ENCODE results near the gene GCK.
"Not testable (repeated sequence)": the region's sequence is repeated elsewhere in the genome, so short reads cannot be mapped to it uniquely, and the experiment has no call there.

Gene GCK

DNA sequence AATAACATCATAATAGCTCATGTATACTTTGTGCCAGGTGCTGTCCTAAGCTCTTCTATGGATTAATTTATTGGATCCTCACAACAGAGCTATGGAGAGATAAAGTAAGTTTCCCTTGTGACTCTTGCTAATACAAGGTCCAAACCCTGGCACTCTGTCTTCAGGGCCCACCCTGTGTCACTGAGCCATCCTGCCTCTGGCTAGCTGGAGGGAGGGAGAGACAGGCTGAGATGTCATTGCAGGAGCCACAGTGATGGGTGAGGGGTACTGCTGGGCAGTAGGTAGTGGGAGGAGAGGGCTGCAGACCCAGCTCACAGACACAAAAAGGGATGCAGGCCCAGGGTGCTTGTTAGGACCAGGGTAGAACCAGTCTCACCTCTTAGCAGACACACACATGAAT, 16.9 kb downstream of the GCK start:
- peaks cover 2% of the 10 kb centered on the region for H3K27me3 ChIP-seq (ENCODE audit: insufficient read depth, low read length)
- H2AK5ac ChIP-seq (ENCODE audit: low read length) = no peak overlapping the region
- H3K36me3 ChIP-seq (ENCODE audit: control insufficient read depth in 1 of 2, insufficient read depth in 2 of 2, low read length in 2 of 2) = no peaks in the 10 kb centered on the region
- no peak overlapping the region for H3K9ac ChIP-seq (ENCODE audit: low read length)
- no peak overlapping the region for H3K23ac ChIP-seq (ENCODE audit: low read length)
- no peak overlapping the region for H2AFZ ChIP-seq (ENCODE audit: insufficient read depth, low read length, poor library complexity)
- no peak overlapping the region for H3K4me2 ChIP-seq (ENCODE audit: low read length)
- no peak overlapping the region for H4K8ac ChIP-seq (ENCODE audit: low read depth, low read length)
- H4K12ac ChIP-seq (ENCODE audit: low read depth, low read length) = no peak overlapping the region
- no peak overlapping the region for H3K14ac ChIP-seq (ENCODE audit: low read length)
- H3K4me1 ChIP-seq (ENCODE audit: control insufficient read depth in 1 of 2, insufficient read depth in 2 of 2, low read length in 2 of 2) = no peaks in the 10 kb centered on the region
- no peaks in the 10 kb centered on the region for H3K79me1 ChIP-seq (ENCODE audit: low read length)
- no peak for DNase-seq
- no peak overlapping the region for H3K27ac ChIP-seq (ENCODE audit: low read depth, low read length)
- H2BK120ac ChIP-seq (ENCODE audit: insufficient read depth, low read length, poor library complexity) = no peak overlapping the region
- H3K18ac ChIP-seq (ENCODE audit: low read length) = no peak overlapping the region
- H2BK12ac ChIP-seq (ENCODE audit: low read length) = no peak overlapping the region
- H2BK5ac ChIP-seq (ENCODE audit: low read depth, low read length, poor library complexity) = no peak overlapping the region
- no peaks in the 10 kb centered on the region for H3K79me2 ChIP-seq (ENCODE audit: control insufficient read depth, insufficient read depth, low read length, poor library complexity)
- H4K91ac ChIP-seq (ENCODE audit: low read depth, low read length) = no peak overlapping the region
- H3K9me3 ChIP-seq (ENCODE audit: insufficient read depth, low read depth, low read length) = peaks cover 5% of the 10 kb centered on the region
- no peak overlapping the region for H3K4me3 ChIP-seq (ENCODE audit: low read depth, low read length)
- H3K4ac ChIP-seq (ENCODE audit: low read depth, low read length) = no peak overlapping the region

DNA sequence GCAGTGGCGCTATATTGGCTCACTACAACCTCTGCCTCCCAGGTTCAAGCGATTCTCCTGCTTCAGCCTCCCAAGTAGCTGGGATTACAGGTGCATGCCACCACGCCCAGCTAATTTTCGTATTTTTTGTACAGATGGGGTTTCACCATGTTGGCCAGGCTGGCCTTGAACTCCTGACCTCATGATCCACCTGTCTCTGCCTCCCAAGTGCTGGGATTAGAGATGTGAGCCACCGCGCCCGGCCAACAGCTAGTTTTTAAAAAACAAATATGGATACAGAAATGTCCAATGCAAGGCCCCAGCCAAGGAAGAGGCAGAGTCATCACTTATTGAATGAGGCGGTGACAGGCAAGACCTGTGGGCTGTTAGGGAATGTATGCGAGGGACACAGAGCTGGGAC, 17.3 kb downstream of the GCK start:
- not testable (repeated sequence) for H3K23ac ChIP-seq (ENCODE audit: low read length)

DNA sequence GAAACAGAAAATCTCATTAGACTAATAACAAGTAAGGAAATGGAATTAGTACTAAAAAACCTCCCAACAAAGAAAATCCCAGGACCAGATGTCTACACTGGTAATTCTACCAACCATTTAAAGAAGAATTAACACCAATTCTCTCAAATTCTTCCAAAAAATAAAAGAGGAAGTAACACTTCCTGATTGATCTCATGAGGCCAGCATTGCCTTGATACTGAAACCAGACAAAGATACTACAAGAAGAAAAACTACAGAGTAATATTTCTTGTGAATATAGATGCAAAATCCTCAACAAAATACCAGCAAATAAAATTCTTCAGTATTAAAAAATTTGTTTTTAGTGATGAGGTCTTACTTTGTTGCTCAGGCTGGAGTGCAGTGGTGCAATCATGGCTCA, 21.3 kb downstream of the GCK start:
- no peak for DNase-seq
- Histone ChIP-seq H3K9ac (ENCODE audit: low read length) (no peak overlapping the region), H2AK5ac (ENCODE audit: low read length) (no peak overlapping the region), H3K9me3 (ENCODE audit: insufficient read depth, low read depth, low read length) (peaks cover 2% of the 10 kb centered on the region), H2BK5ac (ENCODE audit: low read depth, low read length, poor library complexity) (no peak overlapping the region), H2BK120ac (ENCODE audit: insufficient read depth, low read length, poor library complexity) (no peak overlapping the region), H4K8ac (ENCODE audit: low read depth, low read length) (no peak overlapping the region), H2AFZ (ENCODE audit: insufficient read depth, low read length, poor library complexity) (no peak overlapping the region), H3K79me2 (ENCODE audit: control insufficient read depth, insufficient read depth, low read length, poor library complexity) (no peaks in the 10 kb centered on the region), H3K14ac (ENCODE audit: low read length) (no peak overlapping the region), H3K27ac (ENCODE audit: low read depth, low read length) (no peak overlapping the region), H3K36me3 (ENCODE audit: control insufficient read depth in 1 of 2, insufficient read depth in 2 of 2, low read length in 2 of 2) (no peaks in the 10 kb centered on the region), H3K23ac (ENCODE audit: low read length) (no peak overlapping the region), H3K4ac (ENCODE audit: low read depth, low read length) (no peak overlapping the region), H2BK12ac (ENCODE audit: low read length) (no peak overlapping the region), H3K4me1 (ENCODE audit: control insufficient read depth in 1 of 2, insufficient read depth in 2 of 2, low read length in 2 of 2) (peaks cover 3 to 8% of the 10 kb centered on the region in 2 experiments), H3K79me1 (ENCODE audit: low read length) (peaks cover 3% of the 10 kb centered on the region), H3K4me2 (ENCODE audit: low read length) (no peak overlapping the region), H3K27me3 (ENCODE audit: insufficient read depth, low read length) (no peaks in the 10 kb centered on the region), H3K4me3 (ENCODE audit: low read depth, low read length) (no peak overlapping the region), H3K18ac (ENCODE audit: low read length) (no peak overlapping the region), H4K12ac (ENCODE audit: low read depth, low read length) (no peak overlapping the region), H4K91ac (ENCODE audit: low read depth, low read length) (no peak overlapping the region)

More for the DNA sequence above, 17.3 kb downstream of the GCK start:
- not testable (repeated sequence) for H3K18ac ChIP-seq (ENCODE audit: low read length); H3K79me1 ChIP-seq (ENCODE audit: low read length); H3K27ac ChIP-seq (ENCODE audit: low read depth, low read length); H2AK5ac ChIP-seq (ENCODE audit: low read length); H4K12ac ChIP-seq (ENCODE audit: low read depth, low read length); H2BK5ac ChIP-seq (ENCODE audit: low read depth, low read length, poor library complexity); DNase-seq; H3K14ac ChIP-seq (ENCODE audit: low read length); H3K79me2 ChIP-seq (ENCODE audit: control insufficient read depth, insufficient read depth, low read length, poor library complexity); H3K4me1 ChIP-seq (ENCODE audit: control insufficient read depth in 1 of 2, insufficient read depth in 2 of 2, low read length in 2 of 2); H3K9ac ChIP-seq (ENCODE audit: low read length); H2BK12ac ChIP-seq (ENCODE audit: low read length); H4K91ac ChIP-seq (ENCODE audit: low read depth, low read length); H3K36me3 ChIP-seq (ENCODE audit: control insufficient read depth in 1 of 2, insufficient read depth in 2 of 2, low read length in 2 of 2); H2AFZ ChIP-seq (ENCODE audit: insufficient read depth, low read length, poor library complexity); H4K8ac ChIP-seq (ENCODE audit: low read depth, low read length); H2BK120ac ChIP-seq (ENCODE audit: insufficient read depth, low read length, poor library complexity); H3K4me3 ChIP-seq (ENCODE audit: low read depth, low read length); H3K4me2 ChIP-seq (ENCODE audit: low read length); H3K27me3 ChIP-seq (ENCODE audit: insufficient read depth, low read length); H3K9me3 ChIP-seq (ENCODE audit: insufficient read depth, low read depth, low read length); H3K4ac ChIP-seq (ENCODE audit: low read depth, low read length)
- WGBS (ENCODE audit: extremely low coverage, insufficient coverage, insufficient read length) = no CpG with 5 or more reads among the region's 9 CpGs

DNA sequence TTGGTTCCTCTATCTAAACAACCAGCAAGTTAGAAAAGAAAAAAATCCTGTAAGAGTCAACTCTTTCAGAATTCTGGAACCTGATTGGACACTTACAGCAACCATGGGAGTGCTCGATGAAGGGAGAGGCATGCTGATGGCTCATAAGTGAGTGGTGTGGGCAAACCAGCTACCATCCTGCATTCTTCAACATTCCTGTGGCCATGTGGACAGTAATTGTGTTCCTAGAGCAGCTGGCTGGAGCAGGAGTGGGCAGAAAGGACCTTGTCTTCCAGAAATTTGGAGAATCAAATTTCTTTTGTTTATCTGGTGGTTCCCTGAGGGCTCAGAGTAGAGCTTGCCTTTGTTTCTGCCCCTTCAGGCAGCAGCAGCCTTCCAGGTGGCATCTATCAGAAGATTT, 25.6 kb downstream of the GCK start:
- Histone ChIP-seq H3K4me3 (ENCODE audit: low read depth, low read length) (no peak overlapping the region), H2AK5ac (ENCODE audit: low read length) (no peak overlapping the region), H3K36me3 (ENCODE audit: control insufficient read depth in 1 of 2, insufficient read depth in 2 of 2, low read length in 2 of 2) (no peaks in the 10 kb centered on the region), H3K79me1 (ENCODE audit: low read length) (peaks cover 10% of the 10 kb centered on the region), H3K9ac (ENCODE audit: low read length) (no peak overlapping the region), H3K18ac (ENCODE audit: low read length) (no peak overlapping the region), H3K14ac (ENCODE audit: low read length) (no peak overlapping the region), H3K9me3 (ENCODE audit: insufficient read depth, low read depth, low read length) (peaks cover 4% of the 10 kb centered on the region), H3K27ac (ENCODE audit: low read depth, low read length) (peak overlapping the region; percentile 87), H2AFZ (ENCODE audit: insufficient read depth, low read length, poor library complexity) (no peak overlapping the region), H4K12ac (ENCODE audit: low read depth, low read length) (no peak overlapping the region), H2BK12ac (ENCODE audit: low read length) (no peak overlapping the region), H3K4me1 (ENCODE audit: control insufficient read depth in 1 of 2, insufficient read depth in 2 of 2, low read length in 2 of 2) (peaks cover 10 to 15% of the 10 kb centered on the region in 2 experiments), H3K27me3 (ENCODE audit: insufficient read depth, low read length) (no peaks in the 10 kb centered on the region), H4K91ac (ENCODE audit: low read depth, low read length) (no peak overlapping the region), H3K4ac (ENCODE audit: low read depth, low read length) (no peak overlapping the region), H3K4me2 (ENCODE audit: low read length) (peak overlapping the region; percentile 51), H4K8ac (ENCODE audit: low read depth, low read length) (no peak overlapping the region), H3K23ac (ENCODE audit: low read length) (no peak overlapping the region), H2BK5ac (ENCODE audit: low read depth, low read length, poor library complexity) (no peak overlapping the region), H3K79me2 (ENCODE audit: control insufficient read depth, insufficient read depth, low read length, poor library complexity) (no peaks in the 10 kb centered on the region), H2BK120ac (ENCODE audit: insufficient read depth, low read length, poor library complexity) (no peak overlapping the region)
- DNase-seq = peak; percentile 93 to 95
- WGBS (ENCODE audit: extremely low coverage, insufficient coverage, insufficient read length) = no CpG with 5 or more reads among the region's 1 CpG

Data from trophoblast cell (in vitro differentiated cells and primary cell).